H9 (cell line): ENCODE measurements around the gene PTPRN2. TPM values are rescaled to one million over a fixed set of nuclear protein-coding genes. Genes with fewer than 3 reads are reported as not detected.

ENCODE experiments used
- DNase-seq: peaks from one replicate; pipeline ENCODE4 v3.0.0-alpha.2; 2017
- H2AFZ ChIP-seq: one replicate; pipeline ENCODE4 v1.6.1; 2013; ENCODE audit warnings: mild to moderate bottlenecking, low read length, control low read depth, moderate library complexity
- H2AK5ac ChIP-seq: 2 replicates; pipeline ENCODE4 v1.6.1; 2013; ENCODE audit warnings: low read length, control low read depth, mixed read lengths; ENCODE audit not compliant: insufficient read length
- H2BK120ac ChIP-seq: one replicate; pipeline ENCODE4 v1.6.1; 2013; ENCODE audit warnings: low read depth, mild to moderate bottlenecking, low read length, control low read depth, inconsistent platforms; ENCODE audit not compliant: poor library complexity, severe bottlenecking
- H2BK12ac ChIP-seq: 2 replicates; pipeline ENCODE4 v1.6.1; 2013; ENCODE audit warnings: low read length, control low read depth, mixed read lengths, low read depth; ENCODE audit not compliant: insufficient read length
- H2BK15ac ChIP-seq: 2 replicates; pipeline ENCODE4 v1.6.1; 2013; ENCODE audit warnings: low read depth, low read length, control low read depth
- H2BK20ac ChIP-seq: one replicate; pipeline ENCODE4 v1.6.1; 2013; ENCODE audit warnings: low read depth, mild to moderate bottlenecking, low read length, control low read depth, inconsistent platforms; ENCODE audit not compliant: poor library complexity, severe bottlenecking
- H2BK5ac ChIP-seq: 2 replicates; pipeline ENCODE4 v1.6.1; 2013; ENCODE audit warnings: low read length, control low read depth, mixed read lengths; ENCODE audit not compliant: insufficient read length
- H3K14ac ChIP-seq: 2 replicates; pipeline ENCODE4 v1.6.1; 2013; ENCODE audit warnings: low read length, control low read depth; ENCODE audit not compliant: insufficient read depth
- H3K18ac ChIP-seq: 2 replicates; pipeline ENCODE4 v1.6.1; 2013; ENCODE audit warnings: low read depth, mild to moderate bottlenecking, mixed read lengths, low read length, control low read depth; ENCODE audit not compliant: insufficient read length
- H3K23ac ChIP-seq: 2 replicates; pipeline ENCODE4 v1.6.1; 2013; ENCODE audit warnings: low read length, control low read depth, mixed read lengths, low read depth; ENCODE audit not compliant: insufficient read length
- H3K23me2 ChIP-seq: 2 replicates; pipeline ENCODE4 v1.6.1; 2013; ENCODE audit warnings: low read depth, mild to moderate bottlenecking, mixed read lengths, low read length, control low read depth; ENCODE audit not compliant: insufficient read length, poor library complexity, severe bottlenecking
- H3K27ac ChIP-seq: 2 replicates; pipeline ENCODE4 v1.5.1; 2013; ENCODE audit warnings: low read length, control low read depth, mixed read lengths, low read depth; ENCODE audit not compliant: insufficient read length
- H3K27me3 ChIP-seq: 2 replicates; pipeline ENCODE4 v1.6.1; 2013; ENCODE audit warnings: low read length, control low read depth, inconsistent platforms; ENCODE audit not compliant: insufficient read depth
- H3K4ac ChIP-seq: 2 replicates; pipeline ENCODE4 v1.6.1; 2013; ENCODE audit warnings: low read depth, mild to moderate bottlenecking, control low read depth, inconsistent platforms, low read length, moderate library complexity
- H3K4me1 ChIP-seq: 2 replicates; pipeline ENCODE4 v1.6.1; 2013; ENCODE audit warnings: low read length, control low read depth, inconsistent platforms; ENCODE audit not compliant: insufficient read depth
- H3K4me2 ChIP-seq: 2 replicates; pipeline ENCODE4 v1.6.1; 2013; ENCODE audit warnings: low read length, control low read depth, mixed read lengths; ENCODE audit not compliant: insufficient read length, insufficient read depth
- H3K56ac ChIP-seq: 2 replicates; pipeline ENCODE4 v1.6.1; 2013; ENCODE audit warnings: low read depth, mild to moderate bottlenecking, mixed read lengths, low read length, control low read depth; ENCODE audit not compliant: insufficient read length
- H3K79me1 ChIP-seq: 2 replicates; pipeline ENCODE4 v1.6.1; 2013; ENCODE audit warnings: low read depth, mild to moderate bottlenecking, moderate library complexity, low read length, control low read depth, inconsistent platforms; ENCODE audit not compliant: insufficient read depth, poor library complexity, severe bottlenecking
- H3K79me2 ChIP-seq: 2 replicates; pipeline ENCODE4 v1.6.1; 2013; ENCODE audit warnings: low read length, control low read depth, inconsistent platforms; ENCODE audit not compliant: insufficient read depth
- H3K9ac ChIP-seq: 2 replicates; pipeline ENCODE4 v1.6.1; 2013; ENCODE audit warnings: low read length, control low read depth, mixed read lengths; ENCODE audit not compliant: insufficient read length; ENCODE audit errors: extremely low read depth
- H3K9me3 ChIP-seq: one replicate; pipeline ENCODE4 v1.6.1; 2013; ENCODE audit warnings: low read depth, low read length, inconsistent platforms; ENCODE audit not compliant: control insufficient read depth
- H3T11ph ChIP-seq: one replicate; pipeline ENCODE4 v1.6.1; 2013; ENCODE audit warnings: mild to moderate bottlenecking, low read length, control low read depth, inconsistent platforms
- H4K20me1 ChIP-seq: one replicate; pipeline ENCODE4 v1.6.1; 2013; ENCODE audit not compliant: control insufficient read depth, insufficient read length, insufficient read depth
- H4K5ac ChIP-seq: 2 replicates; pipeline ENCODE4 v1.6.1; 2013; ENCODE audit warnings: low read depth, mild to moderate bottlenecking, mixed read lengths, low read length, control low read depth; ENCODE audit not compliant: insufficient read length
- H4K8ac ChIP-seq: replicated peaks from 2 replicates; pipeline ENCODE4 v1.6.1; 2013; ENCODE audit warnings: low read length, control low read depth, mixed read lengths, low read depth; ENCODE audit not compliant: insufficient read length
- H4K91ac ChIP-seq: 2 replicates; pipeline ENCODE4 v1.6.1; 2013; ENCODE audit warnings: low read depth, mild to moderate bottlenecking, moderate library complexity, mixed read lengths, low read length, control low read depth; ENCODE audit not compliant: insufficient read length
- H3K27ac Mint-ChIP-seq, 3 experiments: 2 replicates in 2 of 3; 3 replicates in 1 of 3; pipeline ENCODE4 v1.8.0; 2020 to 2021; ENCODE audit warnings: mixed read lengths in 3 of 3, mild to moderate bottlenecking in 1 of 3, moderate library complexity in 1 of 3
- H3K27me3 Mint-ChIP-seq: 2 replicates; pipeline ENCODE4 v1.8.0; 2021; ENCODE audit warnings: low read depth, mild to moderate bottlenecking, moderate library complexity, mixed read lengths
- H3K36me3 Mint-ChIP-seq, 3 experiments: 2 replicates in 2 of 3; 3 replicates in 1 of 3; pipeline ENCODE4 v1.8.0; 2020 to 2021; ENCODE audit warnings: low read depth in 3 of 3, mixed read lengths in 3 of 3; ENCODE audit not compliant: insufficient read depth in 1 of 3
- H3K4me1 Mint-ChIP-seq, 2 experiments: 2 replicates each; pipeline ENCODE4 v1.8.0; 2020; ENCODE audit warnings: mixed read lengths in 2 of 2
- H3K4me3 Mint-ChIP-seq, 2 experiments: 2 replicates in 1 of 2; 3 replicates in 1 of 2; pipeline ENCODE4 v1.8.0; 2020 to 2021; ENCODE audit warnings: mild to moderate bottlenecking in 2 of 2, mixed read lengths in 2 of 2, moderate library complexity in 1 of 2
- H3K9me3 Mint-ChIP-seq, 2 experiments: 2 replicates in 1 of 2; 3 replicates in 1 of 2; pipeline ENCODE4 v1.8.0; 2020; ENCODE audit warnings: mild to moderate bottlenecking in 2 of 2, mixed read lengths in 2 of 2, moderate library complexity in 1 of 2
- CTCF ChIP-seq: fragments of 200-600 bp; sonication (generic); conservative IDR thresholded peaks from 3 replicates; pipeline ENCODE4 v1.8.0; 2021; ENCODE audit warnings: antibody characterized with exemption, mild to moderate bottlenecking
- WGBS: extraction: QIAGEN DNeasy Blood & Tissue Kit; methylation state at CpG from one replicate; pipeline ENCODE4 v1.1.7; 2013; ENCODE audit warnings: missing lambda C conversion rate, low lambda C conversion rate, mixed read lengths; ENCODE audit not compliant: insufficient read length; ENCODE audit errors: extremely low coverage; 5-methylcytosine and 5-hydroxymethylcytosine counted together
- total RNA-seq: library from RNA; stranded (reverse); gene quantifications from 2 replicates; pipeline ENCODE4 v1.2.1, GENCODE V29; 2021

The PTPRN2 gene
- total RNA-seq, 1 experiment from 2014 or later, result 5.2 TPM

- Histone ChIP-seq H2BK5ac (no peak overlapping the region), H2BK20ac (no peak overlapping the region), H3K14ac (no peak overlapping the region; the same call in 1 of the 2 replicates), H3K27ac (no peak overlapping the region), H3K4me2 (no peak overlapping the region), H2BK15ac (no peak overlapping the region), H3K9me3 (no peaks in the 10 kb centered on the region), H3K4ac (no peak overlapping the region), H2AK5ac (no peak overlapping the region), H2AFZ (no peak overlapping the region), H4K91ac (no peak overlapping the region), H3T11ph (no peak overlapping the region), H3K79me2 (no peaks in the 10 kb centered on the region), H3K27me3 (no peaks in the 10 kb centered on the region), H2BK12ac (no peak overlapping the region), H3K4me1 (no peaks in the 10 kb centered on the region; the same call in 1 of the 2 replicates), H4K20me1 (no peaks in the 10 kb centered on the region), H3K79me1 (no peaks in the 10 kb centered on the region), H2BK120ac (no peak overlapping the region), H3K18ac (no peak overlapping the region), H4K8ac (no peak overlapping the region), H3K23me2 (no peaks in the 10 kb centered on the region), H3K56ac (no peak overlapping the region), H3K23ac (no peak overlapping the region), H3K9ac (no peak overlapping the region), H4K5ac (no peak overlapping the region)
- no peak for DNase-seq
- H3K4me3 Mint-ChIP-seq, result no peak overlapping the region
- peaks cover 17 to 21% of the 10 kb centered on the region in 2 experiments for H3K4me1 Mint-ChIP-seq
- H3K27ac Mint-ChIP-seq, result no peak overlapping the region
- H3K27me3 Mint-ChIP-seq, result peaks cover 12% of the 10 kb centered on the region
- peaks cover 0 to 2% (median 0%) of the 10 kb centered on the region in 3 experiments; a peak in 1 of 7 replicates for H3K36me3 Mint-ChIP-seq
- no peak for TF ChIP-seq CTCF
- WGBS, result no CpG with 5 or more reads among the region's 10 CpGs
- no peaks in the 10 kb centered on the region for H3K9me3 Mint-ChIP-seq
These were observed 737.9 kb downstream of the PTPRN2 start for GRCh38 chr7:157849726-157850125.
